T-helper 2 cell treated with Interferon-gamma antibody and Interleukin-4, amounts not matched to agents 100 ng/mL and 5 ng/mL, for 36 hours (primary cell): ENCODE measurements around the gene POTEF. TPM values are rescaled to one million over a fixed set of nuclear protein-coding genes. Genes with fewer than 3 reads are reported as not detected.
"Not testable (repeated sequence)": the region's sequence is repeated elsewhere in the genome, so short reads cannot be mapped to it uniquely, and the experiment has no call there.

ENCODE experiments used
- intact Hi-C: fragments of 100-400 bp; cut with micrococcal nuclease; formaldehyde crosslinking; loops from one replicate; pipeline ENCODE4 v1.15.1; 2023
- total RNA-seq: library from RNA; stranded (reverse); gene quantifications from 2 replicates; pipeline ENCODE4 v1.2.3, GENCODE V29; 2022

Gene POTEF
- not detected in 2 replicates for total RNA-seq

DNA sequence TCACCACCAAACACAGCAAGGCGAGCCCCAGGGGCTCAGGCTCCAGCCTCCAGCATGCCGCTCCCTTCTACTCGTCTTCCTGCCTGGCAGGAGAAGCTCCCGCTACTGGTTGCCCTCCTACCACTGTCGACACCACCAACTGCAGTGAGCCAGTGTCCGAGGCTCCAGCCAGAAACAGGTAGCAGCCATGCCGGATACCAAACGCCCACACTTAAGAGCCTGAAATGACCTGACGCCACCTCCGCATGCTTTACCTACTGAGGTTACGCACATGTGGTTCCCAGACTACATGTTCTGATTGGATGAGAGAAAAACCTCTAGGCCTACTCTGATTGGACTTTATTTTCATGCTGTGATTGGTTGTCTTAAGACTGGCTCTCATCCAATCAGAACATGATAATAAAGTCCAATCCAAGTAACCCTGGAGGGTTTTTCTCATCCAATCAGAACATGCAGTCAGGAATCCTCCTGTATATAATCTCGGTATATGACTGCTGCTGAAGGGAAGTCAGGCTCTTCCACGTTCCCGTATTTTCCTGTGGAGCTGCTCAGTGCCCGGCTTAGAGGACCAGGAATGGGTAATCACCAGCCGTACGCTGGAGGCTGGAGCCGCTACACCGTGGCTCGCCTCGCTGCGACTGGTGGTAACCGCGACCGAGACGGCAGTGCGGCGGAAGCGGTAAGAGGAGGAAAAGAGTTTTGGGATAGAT, at the start of gene POTEF:
Gene POTEF (minus strand): TSS at position 103 of the 710 bp plus-strand sequence. CDS start 8,707 bp downstream, outside the sequence.
- intact Hi-C loops: not testable (repeated sequence)

DNA sequence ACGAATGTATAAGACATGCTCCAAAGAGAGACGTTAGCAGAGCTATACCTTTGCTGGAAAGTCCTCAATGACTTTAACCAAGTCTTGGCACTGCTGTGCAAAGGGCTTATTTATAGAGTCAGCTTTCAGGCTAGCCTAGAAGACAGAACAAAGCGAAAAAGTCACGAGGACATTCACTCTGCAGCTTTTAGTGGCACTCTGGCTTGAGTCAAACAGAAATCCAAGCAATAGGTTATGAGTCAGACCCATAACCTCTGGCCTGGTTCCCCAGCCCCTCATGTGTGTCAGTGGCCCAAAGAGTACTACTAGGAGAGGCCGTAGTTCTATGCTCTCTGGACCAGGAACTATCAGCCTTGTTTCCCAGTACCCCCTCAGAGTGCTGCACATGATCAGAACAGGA, 45.8 kb upstream of the POTEF start:
- intact Hi-C loops: not testable (repeated sequence)

DNA sequence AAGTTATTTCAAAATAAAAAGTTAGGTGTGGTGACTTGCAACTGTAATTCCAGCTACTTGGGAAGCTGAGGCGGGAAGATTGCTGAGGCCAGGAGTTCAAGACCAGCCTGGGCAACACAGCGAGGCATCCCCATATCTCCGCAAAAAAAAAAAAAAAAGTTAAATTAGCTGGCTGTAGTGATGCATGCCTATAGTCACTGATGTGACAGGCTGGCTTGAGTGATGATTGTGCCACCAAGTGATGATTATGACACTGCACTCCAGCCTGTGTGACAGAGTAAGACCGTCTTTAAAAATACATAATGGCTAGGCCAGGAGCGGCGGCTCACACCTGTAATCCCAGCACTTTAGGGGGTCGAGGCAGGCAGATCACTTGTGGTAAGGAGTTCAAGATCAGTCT, 40.9 kb upstream of the POTEF start:
- intact Hi-C loops: no loop called here

DNA sequence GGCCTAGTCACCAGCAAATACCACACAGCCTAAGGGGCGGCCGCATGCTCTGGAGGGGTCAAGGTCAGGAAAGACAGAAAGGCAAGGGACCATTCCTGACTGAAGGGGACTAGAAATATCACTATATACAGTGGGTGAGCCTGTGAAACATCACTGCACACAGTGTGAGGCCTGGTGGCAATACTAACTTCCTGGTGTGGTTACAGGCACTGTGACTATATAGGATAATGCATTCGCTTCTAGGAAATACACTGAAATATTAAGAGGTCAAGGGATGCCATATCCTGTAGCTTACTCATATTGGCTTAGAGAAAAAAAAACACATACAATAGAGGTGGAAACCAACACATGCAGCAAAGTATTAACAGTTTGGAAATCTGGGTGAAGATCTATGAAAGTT, 40.1 kb upstream of the POTEF start:
- intact Hi-C loops: not testable (repeated sequence)

DNA sequence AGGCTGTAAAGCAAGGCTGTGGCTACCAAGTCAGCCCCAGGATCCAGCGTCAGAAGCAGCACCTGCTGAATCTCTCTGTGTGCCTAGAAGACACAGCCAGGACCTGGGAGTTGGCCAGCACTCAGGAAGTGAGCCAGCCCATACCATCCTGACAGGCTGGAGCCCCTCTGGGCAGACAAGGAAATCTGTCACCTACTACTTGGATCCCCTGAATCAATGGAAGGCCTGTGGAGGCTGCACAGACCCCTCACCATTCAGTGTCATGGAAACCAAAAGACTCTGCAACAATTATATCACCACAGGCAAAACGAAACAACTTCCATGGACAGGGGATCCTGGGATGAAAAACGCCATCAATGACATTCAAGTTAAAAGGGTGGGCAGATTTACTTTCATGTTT, 37.6 kb upstream of the POTEF start:
- intact Hi-C loops: not testable (repeated sequence)

DNA sequence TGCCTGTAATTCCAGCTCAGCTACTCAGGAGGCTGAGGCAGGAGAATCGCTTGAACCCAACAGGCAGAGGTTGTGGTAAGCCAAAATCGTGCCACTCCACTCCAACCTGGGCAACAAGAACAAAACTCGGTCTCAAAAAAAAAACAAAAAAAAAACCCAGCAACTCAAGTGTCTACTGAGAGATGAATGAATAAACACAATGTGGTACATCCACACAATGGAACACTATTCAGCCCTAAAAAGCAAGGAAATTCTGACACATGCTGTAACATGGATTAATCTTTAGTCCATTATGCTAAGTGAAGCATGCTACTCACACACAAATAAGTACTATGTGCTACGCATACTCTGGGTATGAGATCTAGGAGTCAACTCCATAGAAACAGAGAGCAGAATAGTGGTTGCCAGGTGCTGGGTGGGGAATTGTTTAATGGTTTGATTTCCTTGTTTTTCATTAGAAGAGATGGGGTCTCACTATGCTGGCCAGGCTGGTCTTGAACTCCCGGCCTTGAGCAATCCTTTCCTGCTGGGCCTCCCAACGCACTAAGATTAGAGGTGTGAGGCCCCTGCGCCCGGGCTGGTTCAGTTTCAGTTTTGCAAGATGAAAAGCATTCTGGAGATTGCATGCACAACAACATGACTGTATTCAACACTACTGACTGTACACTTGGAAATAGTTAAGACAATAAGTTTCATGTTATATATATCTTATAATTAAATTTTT, 36.4 kb upstream of the POTEF start:
- intact Hi-C loops: no loop called here

DNA sequence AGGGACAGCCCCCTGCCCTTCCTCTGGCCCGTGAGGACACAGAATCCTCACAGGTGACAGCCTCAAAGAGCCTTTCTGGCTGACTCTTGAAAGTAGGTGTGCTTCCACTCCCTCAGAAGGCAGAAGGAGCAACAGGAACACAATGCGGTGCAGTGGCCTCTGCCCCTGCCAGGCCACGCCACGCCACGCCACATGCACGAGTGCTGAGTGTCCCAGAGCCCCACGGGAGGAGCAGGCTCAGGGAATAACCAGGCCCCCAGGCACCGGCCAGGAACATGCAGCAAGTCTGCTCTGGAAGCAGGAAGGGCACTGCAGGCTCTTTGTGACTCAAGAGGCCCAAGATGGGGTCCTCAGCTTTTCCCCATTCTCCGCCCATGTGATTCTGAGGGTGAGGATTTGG, 33.9 kb upstream of the POTEF start:
- intact Hi-C loops: no loop called here

DNA sequence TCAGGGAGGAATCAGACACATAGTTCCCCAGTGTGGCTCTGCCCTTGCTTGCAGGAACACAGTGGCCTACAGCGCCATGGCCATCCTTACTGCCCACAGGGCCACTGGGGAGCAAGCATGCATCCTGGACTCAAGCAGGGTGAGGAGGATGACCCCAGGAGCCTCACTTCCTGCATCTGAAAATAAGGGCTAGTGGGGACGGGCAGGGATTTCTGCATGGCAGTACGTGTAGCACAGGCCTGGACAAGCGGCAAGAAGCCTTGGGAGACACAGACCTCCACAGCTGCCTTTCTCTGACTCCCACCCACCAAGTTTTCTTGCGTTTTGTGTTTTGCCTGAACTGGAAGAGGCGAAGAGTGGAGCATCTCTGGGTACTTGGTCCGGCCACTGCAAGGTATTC, 33.5 kb upstream of the POTEF start:
- intact Hi-C loops: not testable (repeated sequence)

DNA sequence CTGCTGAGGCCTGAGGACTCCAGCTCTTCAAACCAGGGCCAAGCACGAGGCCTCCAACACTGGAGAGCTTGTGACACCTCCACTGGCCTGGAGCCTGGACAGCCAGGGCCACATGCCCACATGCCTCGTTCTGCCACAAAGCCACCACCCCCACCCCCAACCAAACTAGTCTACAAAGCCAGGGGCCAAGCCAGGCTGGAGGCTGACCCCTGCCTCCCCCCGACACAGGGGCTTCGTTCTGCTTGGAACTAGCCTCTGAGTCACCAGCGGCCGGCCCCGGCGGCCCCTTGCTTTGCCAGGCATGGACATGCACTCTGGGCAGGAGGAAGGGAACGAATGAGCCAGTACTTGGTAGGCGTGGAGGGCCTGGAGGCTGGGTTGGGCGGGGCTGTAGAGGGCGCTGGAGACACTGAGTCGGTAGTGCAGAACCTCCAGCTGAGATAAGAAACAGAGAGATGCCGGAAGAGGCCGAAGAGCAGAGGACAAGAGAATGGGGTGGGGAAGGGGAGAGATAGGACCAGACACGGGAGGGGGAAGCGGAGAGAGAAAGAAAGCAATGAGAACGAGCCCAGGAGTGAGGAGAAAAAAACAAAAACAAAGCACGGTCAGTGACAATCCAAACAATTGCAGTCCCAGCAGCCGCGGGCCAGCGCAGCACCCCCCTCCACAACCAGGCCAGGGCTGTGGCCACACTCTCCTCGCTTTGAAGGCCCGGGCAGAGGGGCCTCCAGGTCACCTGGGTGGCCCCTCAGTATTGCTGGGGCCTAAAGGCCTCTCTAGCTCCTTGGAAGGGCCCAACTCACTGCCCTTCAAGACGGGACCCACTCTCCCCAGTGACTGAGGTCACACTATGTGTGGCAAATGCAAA, 32.0 kb upstream of the POTEF start:
- intact Hi-C loops: not testable (repeated sequence)

DNA sequence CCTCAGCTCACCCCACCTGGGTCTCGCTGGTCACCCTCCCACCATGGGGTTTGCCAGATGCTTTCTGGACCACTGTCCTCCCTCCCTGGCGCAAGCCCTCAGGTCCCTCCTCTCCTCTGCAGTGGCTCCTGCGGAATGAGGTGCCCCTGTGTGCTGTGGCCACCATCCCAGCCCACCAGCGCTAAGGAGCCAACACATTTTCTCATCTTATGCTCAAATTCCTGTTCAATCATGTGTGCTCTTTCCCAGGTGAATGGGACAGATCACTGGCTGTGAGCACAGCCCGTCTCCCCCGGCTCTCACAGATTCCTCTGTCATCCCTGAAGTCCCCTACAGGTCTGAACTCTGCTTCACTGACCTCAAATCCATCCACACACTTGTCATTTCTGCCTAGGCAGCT, 31.1 kb upstream of the POTEF start:
- intact Hi-C loops: no loop called here

DNA sequence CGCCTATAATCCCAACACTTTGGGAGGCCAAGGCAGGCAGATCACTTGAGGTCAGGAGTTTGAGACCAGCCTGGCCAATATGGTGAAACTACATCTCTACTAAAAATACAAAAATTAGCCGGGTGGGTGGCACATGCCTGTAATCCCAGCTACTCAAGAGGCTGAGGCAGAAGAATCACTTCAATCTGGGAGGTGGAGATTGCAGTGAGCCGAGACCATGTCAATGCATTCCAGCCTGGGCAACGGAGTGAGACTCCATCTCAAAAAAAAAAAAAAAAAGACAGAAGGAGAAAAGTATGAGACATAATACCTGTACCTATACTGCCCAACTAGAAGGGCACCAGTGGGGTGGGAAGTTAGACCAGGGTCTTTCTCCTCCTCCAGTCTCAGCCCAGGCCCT, 30.4 kb upstream of the POTEF start:
- intact Hi-C loops: not testable (repeated sequence)

DNA sequence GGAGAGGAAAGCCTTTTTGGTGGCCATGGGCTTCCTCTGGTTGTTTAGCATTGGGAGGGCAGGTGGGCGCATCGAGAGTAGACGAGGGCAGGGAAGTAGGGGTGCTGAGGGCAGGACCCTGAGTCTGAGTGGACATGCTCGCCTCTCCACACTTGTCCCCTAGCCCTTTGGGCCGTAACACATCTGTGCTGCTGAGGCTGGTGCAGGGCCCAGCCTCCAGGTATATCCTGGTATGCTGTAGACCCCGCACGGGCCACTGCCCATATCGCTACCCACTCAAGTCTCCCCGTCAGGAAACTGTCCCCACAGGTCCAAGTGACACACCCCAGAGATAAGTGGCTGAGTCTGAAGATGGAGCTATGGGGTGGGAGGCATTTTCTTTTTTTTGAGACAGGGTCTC, 29.6 kb upstream of the POTEF start:
- intact Hi-C loops: no loop called here

DNA sequence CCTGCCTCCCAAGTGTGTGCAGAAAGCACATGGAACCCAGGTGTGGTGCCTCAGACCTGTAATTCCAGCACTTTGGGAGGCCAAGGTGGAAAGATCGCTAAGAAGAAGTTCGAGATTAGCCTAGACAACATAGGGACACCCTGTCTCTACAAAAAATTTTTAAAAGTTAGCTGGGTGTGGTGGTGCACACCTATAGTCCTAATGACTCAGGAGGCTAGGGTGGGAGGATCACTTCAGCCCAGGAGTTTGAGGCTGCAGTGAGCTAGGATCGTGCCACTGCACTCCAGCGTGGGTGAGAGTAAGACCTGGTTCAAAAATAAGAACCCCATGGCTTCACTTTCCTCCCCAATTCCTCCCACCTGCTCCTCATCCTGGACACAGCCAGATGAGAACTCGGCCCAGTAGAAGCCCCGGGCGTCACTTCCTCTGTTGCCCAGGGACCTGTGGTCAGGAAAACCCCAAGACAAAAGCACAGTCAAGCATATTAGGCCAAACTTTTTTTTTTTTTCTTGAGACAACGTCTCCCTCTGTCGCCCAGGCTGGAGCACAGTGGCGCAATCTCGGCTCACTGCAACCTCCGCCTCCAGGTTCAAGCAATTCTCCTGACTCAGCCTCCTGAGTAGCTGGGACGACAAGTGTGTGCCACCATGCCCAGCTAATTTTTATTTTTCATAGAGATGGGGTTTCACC, 28.9 kb upstream of the POTEF start:
- intact Hi-C loops: not testable (repeated sequence)

DNA sequence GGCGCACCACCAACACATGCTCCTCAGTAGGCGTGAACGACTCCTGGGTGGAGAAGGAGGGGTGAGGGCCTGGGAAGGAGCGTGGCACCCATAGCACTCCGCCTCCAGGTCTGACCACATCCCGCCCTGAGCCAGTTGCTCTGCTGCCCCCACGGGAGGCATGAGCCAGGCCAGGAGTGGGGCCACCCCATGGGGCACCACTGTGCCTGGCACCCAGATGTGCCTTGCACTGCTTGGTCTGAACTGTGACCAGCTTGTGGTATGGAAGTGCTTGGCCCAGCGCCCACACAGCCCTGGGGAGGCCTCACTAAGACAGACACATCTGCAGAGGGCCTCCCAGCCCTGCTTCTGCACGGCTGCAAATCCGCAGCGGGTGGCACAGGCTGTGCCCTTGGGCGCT, 28.3 kb upstream of the POTEF start:
- intact Hi-C loops: not testable (repeated sequence)

DNA sequence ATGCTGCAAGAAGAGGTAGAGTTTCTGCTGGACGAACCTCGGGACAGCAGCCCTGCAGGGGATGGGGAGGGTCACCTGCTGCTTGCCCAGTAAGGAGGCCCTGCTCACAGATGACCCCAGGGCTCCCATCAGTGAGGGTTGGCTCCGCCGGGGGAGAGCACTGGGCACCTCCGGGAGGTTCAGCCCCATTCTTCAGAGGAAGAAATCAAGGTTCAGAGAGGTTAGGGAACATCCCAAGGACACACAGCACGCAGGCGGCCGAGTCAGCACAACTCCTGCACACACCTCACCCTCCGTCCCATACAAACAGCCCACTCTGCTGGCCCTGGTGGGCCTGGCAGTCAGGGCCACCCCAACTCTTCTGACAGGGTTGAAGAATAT, 27.6 kb upstream of the POTEF start:
- intact Hi-C loops: loop anchor here (1.0 kb wide), 1 partner anchor 176 kb away; no protein-coding TSS in a partner anchor

DNA sequence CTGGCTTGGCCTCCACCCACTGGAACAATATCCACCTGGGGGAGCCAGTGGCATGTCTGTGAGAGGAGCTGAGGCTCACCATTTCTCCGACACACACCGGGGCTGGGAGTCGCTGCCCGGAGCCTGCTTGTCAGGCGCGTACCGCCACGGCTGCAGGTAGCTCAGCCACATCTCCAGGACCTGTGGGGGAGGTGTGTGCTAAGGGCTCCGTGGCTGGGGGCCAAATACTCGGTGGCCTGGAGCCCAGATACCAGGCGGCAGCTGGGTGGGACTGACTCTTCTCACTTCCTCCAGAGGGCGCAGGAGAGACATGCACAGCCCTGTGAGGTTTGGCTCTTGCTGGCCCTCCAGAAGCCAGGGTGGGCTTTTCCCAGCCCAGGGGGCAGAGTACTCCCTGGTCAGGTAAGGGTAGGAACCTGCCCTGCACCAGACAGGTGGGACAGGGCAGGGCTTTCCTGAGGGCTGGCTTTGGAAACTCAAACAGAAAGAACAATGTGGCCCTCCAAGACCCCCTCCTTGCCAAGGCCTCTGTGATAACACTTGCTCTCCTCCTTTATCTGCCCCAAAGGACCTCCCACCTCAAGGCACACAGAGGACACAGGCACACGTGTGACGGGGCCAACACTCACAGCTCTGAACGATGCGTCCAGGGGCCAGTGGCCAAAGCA, 27.1 kb upstream of the POTEF start:
- intact Hi-C loops: loop anchor here (1.0 kb wide), 1 partner anchor 176 kb away; no protein-coding TSS in a partner anchor

DNA sequence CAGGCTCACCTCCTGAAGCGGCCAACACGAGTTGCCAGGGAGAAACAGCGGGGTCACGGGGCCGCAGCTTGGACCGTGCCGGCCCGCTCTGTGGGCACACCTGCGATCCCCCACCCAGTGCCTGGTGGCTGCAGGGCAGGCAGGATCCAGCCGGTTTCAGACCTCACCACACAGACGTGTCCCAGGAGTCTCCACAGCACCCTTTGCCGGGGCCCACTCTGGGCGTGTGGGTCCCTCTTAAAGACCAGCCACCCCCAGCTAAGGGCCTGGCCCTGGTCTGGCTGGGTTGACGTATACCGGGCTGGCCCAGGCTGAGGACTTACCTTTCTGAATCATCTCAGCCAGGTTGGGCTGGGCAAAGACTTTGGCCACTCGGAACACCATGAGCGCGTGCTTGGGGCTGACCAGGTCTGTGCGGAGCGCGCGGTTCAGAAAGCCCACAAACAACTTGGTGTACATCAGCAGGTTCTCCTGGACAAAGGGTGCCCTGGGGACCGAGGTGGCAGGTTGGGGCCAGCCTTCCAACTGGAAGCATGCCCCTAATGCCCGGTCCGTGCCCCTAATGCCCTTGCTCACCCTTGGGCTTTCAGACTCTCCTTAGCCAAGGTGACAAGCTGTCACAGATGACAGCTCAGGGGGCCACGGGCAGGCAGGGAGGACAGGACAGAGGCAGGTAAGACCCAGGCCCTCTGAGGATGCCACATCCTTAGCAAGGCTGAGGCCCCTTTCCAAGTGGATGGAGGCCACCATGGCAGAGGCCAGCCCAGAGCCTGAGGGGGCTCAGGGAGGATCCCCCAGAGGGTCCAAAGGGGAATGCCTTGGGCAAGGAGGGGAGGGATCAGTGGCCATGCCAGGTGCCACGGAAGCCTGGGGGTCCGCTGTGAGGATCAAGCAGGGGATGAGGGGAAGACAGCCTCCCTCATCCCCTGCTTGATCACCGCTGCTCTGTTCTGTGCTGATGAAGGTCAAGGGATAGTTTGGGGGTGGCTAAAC, 26.0 kb upstream of the POTEF start:
- intact Hi-C loops: no loop called here

DNA sequence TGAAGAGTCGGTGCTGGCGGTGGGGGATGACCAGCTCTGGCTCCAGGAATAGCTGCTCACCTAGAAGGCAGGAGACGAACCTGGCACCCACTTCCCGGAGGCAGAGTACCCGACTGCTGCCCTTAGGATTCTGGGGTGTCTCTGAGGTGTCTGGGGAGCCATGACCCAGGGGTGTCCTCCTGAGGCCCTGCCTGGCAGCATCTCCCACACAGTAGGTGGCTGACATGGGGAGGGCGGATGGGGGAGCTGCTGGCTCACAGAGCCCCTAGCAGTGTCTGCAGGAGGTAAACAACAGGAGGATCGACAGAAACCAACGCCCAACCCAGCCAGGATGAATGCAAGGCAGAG, 25.4 kb upstream of the POTEF start:
- intact Hi-C loops: not testable (repeated sequence)

DNA sequence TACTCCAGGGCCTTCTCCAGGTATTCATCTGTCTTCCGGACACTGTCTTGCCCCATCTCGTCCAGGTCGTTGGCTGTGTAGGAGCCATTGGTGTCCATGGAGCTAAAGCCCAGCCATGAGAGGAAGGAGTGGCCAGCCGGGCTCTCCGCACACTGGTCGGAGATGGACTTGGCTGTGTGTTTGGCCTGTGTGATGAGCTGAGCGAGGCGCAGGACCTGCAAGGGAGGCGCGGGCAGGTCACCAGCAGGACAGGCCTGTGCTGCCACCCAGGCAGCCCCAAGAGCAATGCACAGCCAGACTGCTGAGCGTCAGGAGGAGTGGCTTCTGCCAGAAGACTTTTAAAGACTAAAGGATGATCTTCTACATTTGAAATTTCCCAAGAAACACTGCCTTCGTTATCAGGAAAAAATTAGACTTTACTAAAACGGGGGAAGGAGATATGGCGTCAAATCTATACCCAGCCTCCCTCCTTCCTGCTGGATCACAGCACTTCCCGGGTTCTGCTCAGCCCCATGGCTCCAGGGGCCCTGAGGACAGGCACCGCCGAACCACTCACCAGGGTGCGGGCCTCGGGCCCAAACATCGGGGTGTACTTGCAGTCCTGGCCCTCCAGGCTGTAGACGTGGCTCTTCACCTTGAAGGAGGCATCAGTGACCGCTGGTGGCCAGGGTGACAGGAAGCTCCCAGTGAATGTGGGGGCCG, 24.9 kb upstream of the POTEF start:
- intact Hi-C loops: not testable (repeated sequence)
